HCT116 (cell line): ENCODE measurements around the gene FAM228A. TPM values are rescaled to one million over a fixed set of nuclear protein-coding genes. Genes with fewer than 3 reads are reported as not detected.

Experiments
- ATAC-seq: fragments of 200-7000 bp; cut with Tn5 transposase; 2 replicates; pipeline ENCODE4 v1.9.1; 2020; ENCODE audit warnings: mild to moderate bottlenecking, moderate library complexity
- BruUV-seq: library from RNA; stranded (reverse); fragments of 400-500 nt; replicated peaks from 2 replicates; lab custom pipeline; 2021; lab: Mats Ljungman, UMichigan
- CTCF ChIA-PET: fragments of 300-600 bp; sonication (Branson Sonifier 250); formaldehyde crosslinking; loops from one replicate; lab custom pipeline; 2021; ENCODE audit warnings: antibody characterized with exemption; lab: Charles Lee
- POLR2A ChIA-PET: fragments of 300-600, 350-600 bp; sonication (Branson Sonifier 250); formaldehyde crosslinking; loops from one replicate; lab custom pipeline; 2021; ENCODE audit warnings: antibody characterized with exemption; lab: Charles Lee
- RAD21 ChIA-PET, 2 experiments: fragments of 300-600 bp; sonication (Branson Sonifier 250); formaldehyde crosslinking; loops; one replicate each; lab custom pipeline; 2023; ENCODE audit warnings: low total read pairs in 2 of 2; ENCODE audit not compliant: uncharacterized antibody in 2 of 2, unreplicated experiment in 2 of 2, low non-redundant PET in 1 of 2; lab: Charles Lee
- DNase-seq: peaks from one replicate; pipeline ENCODE4 v3.0.0-alpha.2; 2010; ENCODE audit warnings: low read depth, low spot score
- H2AFZ ChIP-seq: fragments of 200-600 bp; shearing (Covaris generic), sonication (generic); 2 replicates; pipeline ENCODE4 v1.6.1; 2017; ENCODE audit warnings: low read depth, mixed run types, mixed read lengths, antibody characterized with exemption, low read length; ENCODE audit not compliant: poor library complexity, severe bottlenecking
- H3K27ac ChIP-seq: 2 replicates; pipeline ENCODE4 v1.5.1; 2012; ENCODE audit warnings: low read depth, low read length
- H3K27me3 ChIP-seq: fragments of 200-600 bp; sonication (generic); 2 replicates; pipeline ENCODE4 v1.6.1; 2016; ENCODE audit warnings: mixed run types, low read length, mixed read lengths; ENCODE audit not compliant: insufficient read depth
- H3K36me3 ChIP-seq, 2 experiments: fragments of 200-500 bp in 1 of 2; fragments of 200-600 bp in 1 of 2; sonication (Bioruptor generic) in 1 of 2; sonication (generic) in 1 of 2; 2 replicates each; pipeline versions ENCODE4 v1.5.1 to v1.6.1; 2014 to 2016; ENCODE audit warnings: low read length in 2 of 2, inconsistent platforms in 1 of 2, mixed read lengths in 1 of 2, mixed run types in 1 of 2; ENCODE audit not compliant: insufficient read depth in 2 of 2, control insufficient read depth in 1 of 2
- H3K4me1 ChIP-seq, 2 experiments: fragments of 200-600 bp in 1 of 2; sonication (generic) in 1 of 2; 2 replicates each; pipeline versions ENCODE4 v1.5.1 to v1.6.1; 2012 to 2017; ENCODE audit warnings: low read length in 2 of 2, inconsistent platforms in 1 of 2, mild to moderate bottlenecking in 1 of 2, mixed read lengths in 1 of 2, mixed run types in 1 of 2, moderate library complexity in 1 of 2; ENCODE audit not compliant: insufficient read depth in 2 of 2, control insufficient read depth in 1 of 2
- H3K4me2 ChIP-seq: fragments of 200-600 bp; sonication (generic); 2 replicates; pipeline ENCODE4 v1.6.1; 2017; ENCODE audit warnings: mixed run types, low read length, mixed read lengths
- H3K4me3 ChIP-seq, 2 experiments: fragments of 200-600 bp in 1 of 2; sonication (generic) in 1 of 2; replicated peaks in 1 of 2; 2 replicates each; pipeline ENCODE4 v1.5.1; 2011 to 2016; ENCODE audit warnings: low read length in 2 of 2, control low read depth in 1 of 2, low read depth in 1 of 2, mild to moderate bottlenecking in 1 of 2, mixed read lengths in 1 of 2, mixed run types in 1 of 2
- H3K79me2 ChIP-seq: fragments of 200-600 bp; sonication (generic); 2 replicates; pipeline ENCODE4 v1.6.1; 2017; ENCODE audit warnings: mild to moderate bottlenecking, mixed run types, low read length, moderate library complexity, mixed read lengths; ENCODE audit not compliant: insufficient read depth
- H3K9ac ChIP-seq: fragments of 200-600 bp; sonication (generic); 2 replicates; pipeline ENCODE4 v1.6.1; 2016; ENCODE audit warnings: low read length, mixed read lengths
- H3K9me2 ChIP-seq: fragments of 200-600 bp; sonication (generic), shearing (Covaris generic); 2 replicates; pipeline ENCODE4 v1.6.1; 2017; ENCODE audit warnings: mixed run types, mild to moderate bottlenecking, moderate library complexity; ENCODE audit not compliant: insufficient read depth
- H3K9me3 ChIP-seq, 2 experiments: fragments of 200-500 bp in 1 of 2; fragments of 200-600 bp in 1 of 2; sonication (Bioruptor generic) in 1 of 2; sonication (generic) in 1 of 2; 2 replicates each; pipeline ENCODE4 v1.6.1; 2014 to 2017; ENCODE audit warnings: low read length in 2 of 2, mixed read lengths in 2 of 2, inconsistent platforms in 1 of 2, low read depth in 1 of 2, mild to moderate bottlenecking in 1 of 2, mixed run types in 1 of 2, moderate library complexity in 1 of 2; ENCODE audit not compliant: control insufficient read depth in 1 of 2, insufficient read depth in 1 of 2
- H4K20me1 ChIP-seq: fragments of 200-600 bp; sonication (generic), shearing (Covaris generic); 2 replicates; pipeline ENCODE4 v1.6.1; 2017; ENCODE audit warnings: mixed run types, mild to moderate bottlenecking, moderate library complexity; ENCODE audit not compliant: insufficient read depth
- ELF1 ChIP-seq: IDR thresholded peaks from 2 replicates; pipeline ENCODE4 v1.6.1; 2012; ENCODE audit warnings: low read depth, borderline replicate concordance
- EZH2 ChIP-seq: fragments of 200-600 bp; sonication (generic); IDR thresholded peaks from 2 replicates; pipeline ENCODE4 v1.6.1; 2017; ENCODE audit warnings: antibody characterized with exemption, mixed run types
- FOSL1 ChIP-seq: IDR thresholded peaks from 2 replicates; pipeline ENCODE4 v1.6.1; 2012; ENCODE audit warnings: low read depth
- JUND ChIP-seq: IDR thresholded peaks from 2 replicates; pipeline ENCODE4 v1.6.1; 2012
- MAX ChIP-seq: IDR thresholded peaks from 2 replicates; pipeline ENCODE4 v1.6.1; 2012
- RAD21 ChIP-seq: IDR thresholded peaks from 2 replicates; pipeline ENCODE4 v1.6.1; 2012; ENCODE audit warnings: low read depth, mild to moderate bottlenecking
- REST ChIP-seq: IDR thresholded peaks from 2 replicates; pipeline ENCODE4 v1.6.1; 2012; ENCODE audit warnings: low read depth
- SRF ChIP-seq: IDR thresholded peaks from 2 replicates; pipeline ENCODE4 v1.6.1; 2012; ENCODE audit warnings: low read depth
- TCF7L2 ChIP-seq: IDR thresholded peaks from 2 replicates; pipeline ENCODE4 v1.7.0; 2011; ENCODE audit warnings: borderline replicate concordance, inconsistent platforms; ENCODE audit not compliant: insufficient read depth, insufficient read length; ENCODE audit errors: extremely low read depth
- ZNF274 ChIP-seq: fragments of 200-500 bp; sonication (Bioruptor generic); IDR thresholded peaks from 2 replicates; pipeline ENCODE4 v1.6.1; 2014; ENCODE audit warnings: mild to moderate bottlenecking, low read depth, low read length, inconsistent platforms
- intact Hi-C: fragments of 100-400 bp; cut with micrococcal nuclease; formaldehyde crosslinking; loops from 2 replicates; pipeline ENCODE4 v1.10.0; 2022
- total RNA-seq: library from RNA; stranded (reverse); gene quantifications from one replicate; pipeline ENCODE4 v1.2.1, GENCODE V29; 2021; ENCODE audit not compliant: unreplicated experiment
- TF ChIP-seq, protein P1 (sequence below): IDR thresholded peaks from 2 replicates; pipeline ENCODE4 v1.6.1; 2012

The FAM228A gene
- total RNA-seq, 1 experiment from 2014 or later, result not detected

GRCh38 chr2:24200799-24201198 lies 25.9 kb downstream of the FAM228A start (continued):
- TF ChIP-seq REST, result no peak
- no peak for TF ChIP-seq FOSL1

DNA sequence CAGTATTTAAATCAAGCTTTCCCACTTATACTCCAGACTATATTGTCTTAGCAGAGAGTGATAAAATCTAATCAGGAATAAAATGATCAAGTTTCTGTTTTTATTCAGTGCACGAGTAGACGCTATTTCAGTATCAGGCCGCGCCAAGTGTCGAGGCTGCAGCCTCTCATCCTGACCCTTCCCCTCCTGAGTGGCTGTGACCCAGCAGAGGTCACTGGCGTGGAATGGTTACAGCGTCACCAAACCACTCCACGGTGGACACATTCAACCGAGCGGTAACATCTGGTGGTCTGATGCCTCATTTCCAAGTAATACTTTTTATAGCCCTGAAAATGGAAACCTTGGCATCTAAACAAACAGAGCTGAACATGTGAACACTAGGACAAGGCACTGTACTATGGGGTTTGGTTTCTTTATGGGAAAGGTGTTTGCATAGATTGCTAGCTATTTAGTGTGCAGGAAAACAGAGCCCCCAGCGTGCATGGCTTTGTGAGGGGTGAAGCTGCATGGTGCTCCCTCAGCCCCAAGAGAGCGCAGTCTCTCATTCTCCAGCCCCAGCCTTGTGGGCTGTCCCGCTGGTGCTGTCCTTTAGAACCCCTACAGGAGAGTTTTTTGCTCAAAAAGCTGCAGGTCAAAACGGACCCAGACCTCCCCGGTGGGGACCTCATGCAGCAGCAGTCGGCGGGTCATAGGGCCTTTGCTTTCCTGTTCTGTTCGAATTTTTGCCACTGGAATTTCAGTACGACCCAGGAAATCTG lies 28.4 kb downstream of the FAM228A start:
- no TSS peak for BruUV-seq
- POLR2A ChIA-PET, result no interaction called here
- H3K9me2 ChIP-seq, result no peaks in the 10 kb centered on the region
- TF ChIP-seq, protein P1, sequence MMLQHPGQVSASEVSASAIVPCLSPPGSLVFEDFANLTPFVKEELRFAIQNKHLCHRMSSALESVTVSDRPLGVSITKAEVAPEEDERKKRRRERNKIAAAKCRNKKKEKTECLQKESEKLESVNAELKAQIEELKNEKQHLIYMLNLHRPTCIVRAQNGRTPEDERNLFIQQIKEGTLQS, result no peak
- TF ChIP-seq MAX (no peak), JUND (no peak), SRF (no peak), ZNF274 (no peak), EZH2 (no peak), ELF1 (no peak), TCF7L2 (no peak), RAD21 (no peak)
- TF ChIP-seq, all 23 proteins: peak for 0
- no peak overlapping the region for H2AFZ ChIP-seq
- DNase-seq (no peak), ATAC-seq (no peak)
- no peaks in the 10 kb centered on the region for H3K27me3 ChIP-seq
- no peak overlapping the region for H3K4me3 ChIP-seq
- intact Hi-C loops, result no loop called here
- H3K9me3 ChIP-seq, result no peaks in the 10 kb centered on the region
- no peaks in the 10 kb centered on the region for H3K36me3 ChIP-seq
- no peaks in the 10 kb centered on the region for H3K4me1 ChIP-seq
- H3K4me2 ChIP-seq, result no peak overlapping the region
- CTCF ChIA-PET, result no interaction called here
- no peak overlapping the region for H3K27ac ChIP-seq
- RAD21 ChIA-PET, result no interaction called here
- H4K20me1 ChIP-seq, result no peaks in the 10 kb centered on the region
- no peak overlapping the region for H3K9ac ChIP-seq
- H3K79me2 ChIP-seq, result no peaks in the 10 kb centered on the region
